HG03457 (cell line): ENCODE results near the gene WDR91.
"Not testable (repeated sequence)": the region's sequence is repeated elsewhere in the genome, so short reads cannot be mapped to it uniquely, and the experiment has no call there.

Experiments used
- ATAC-seq: cut with Tn5 transposase; IDR thresholded peaks from one replicate; pipeline ENCODE4 v1.9.1; 2021; ENCODE audit warnings: moderate number of reproducible peaks; ENCODE audit not compliant: unreplicated experiment

The WDR91 gene

DNA sequence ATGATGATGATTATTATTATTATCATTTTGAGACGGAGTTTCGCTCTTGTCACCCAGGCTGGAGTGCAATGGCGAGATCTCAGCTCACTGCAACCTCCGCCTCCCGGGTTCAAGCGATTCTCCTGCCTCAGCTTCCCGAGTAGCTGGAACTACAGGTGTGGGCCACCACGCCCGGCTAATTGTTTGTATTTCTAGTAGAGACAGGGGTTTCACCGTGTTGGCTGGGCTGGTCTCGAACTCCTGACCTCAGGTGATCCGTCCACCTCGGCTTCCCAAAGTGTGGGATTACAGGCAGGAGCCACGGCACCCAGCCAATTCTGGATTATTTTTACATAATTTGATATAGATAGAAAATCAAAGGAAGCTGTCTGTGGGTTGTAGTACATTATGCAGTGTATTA, 22.8 kb upstream of the WDR91 start:
- ATAC-seq, result not testable (repeated sequence)

DNA sequence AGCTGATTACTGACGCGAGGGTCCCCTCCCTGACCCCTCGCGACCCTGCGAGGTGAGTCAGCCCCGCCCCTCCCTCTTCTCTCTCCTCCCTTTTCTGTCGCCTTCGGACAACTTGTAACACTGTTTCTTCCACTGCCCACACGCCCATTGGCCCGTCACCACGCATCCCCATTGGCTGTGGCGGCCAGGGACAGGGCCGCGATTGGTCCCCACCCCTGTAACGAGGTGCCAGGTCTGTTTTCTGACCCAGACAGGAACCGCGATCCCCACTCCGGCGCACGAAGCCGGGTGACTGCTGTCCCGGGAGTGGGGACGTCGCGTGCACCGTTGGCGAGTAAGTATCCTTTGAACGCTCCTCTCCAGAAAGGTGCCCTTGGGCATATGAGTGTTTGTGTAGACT, 22.2 kb upstream of the WDR91 start, which contains the start of gene STRA8:
Gene STRA8, plus strand, starts transcription at position 269 of the 400 bp plus-strand sequence. CDS start 6,687 bp downstream, outside the sequence.
- no peak for ATAC-seq

DNA sequence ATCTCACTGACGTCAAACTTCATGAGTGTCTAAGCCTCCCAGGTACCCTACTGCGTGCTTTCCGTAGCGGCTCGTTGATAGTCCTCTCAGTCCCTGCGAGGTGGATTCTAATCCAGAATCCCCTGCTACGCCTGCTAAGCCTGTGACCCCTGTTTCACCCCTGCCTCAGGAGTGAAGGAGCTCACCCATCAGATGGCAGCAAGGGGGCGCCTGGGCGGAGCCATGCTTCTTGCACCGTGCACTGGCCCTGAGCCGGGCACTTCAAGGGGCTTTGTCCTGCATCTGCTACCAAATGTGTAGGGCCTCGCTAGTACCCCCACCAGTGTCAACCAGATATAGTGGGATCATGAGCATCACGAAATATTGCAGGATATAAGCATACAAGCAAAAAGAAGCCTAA, 21.4 kb upstream of the WDR91 start:
- no peak for ATAC-seq

DNA sequence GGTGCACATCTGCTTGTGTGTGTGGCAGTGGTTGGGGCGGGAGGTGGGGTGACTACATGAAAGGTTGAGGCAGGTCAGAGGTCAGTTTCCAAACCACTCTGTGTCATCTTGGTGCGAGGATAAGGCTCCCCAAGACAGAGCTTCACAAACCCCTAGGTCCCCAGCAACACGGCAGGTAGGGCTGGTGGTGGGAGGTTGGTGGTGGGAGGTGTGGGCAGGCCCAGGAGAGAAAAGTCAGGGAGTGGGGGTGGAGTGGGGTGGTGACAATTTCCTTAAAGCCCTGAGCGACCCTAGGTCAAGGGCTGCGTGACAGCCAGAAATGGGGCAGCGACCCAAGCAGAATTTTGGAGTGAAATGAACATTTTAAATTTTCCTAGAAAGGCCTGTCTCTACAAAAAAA, 20.8 kb upstream of the WDR91 start:
- no peak for ATAC-seq

DNA sequence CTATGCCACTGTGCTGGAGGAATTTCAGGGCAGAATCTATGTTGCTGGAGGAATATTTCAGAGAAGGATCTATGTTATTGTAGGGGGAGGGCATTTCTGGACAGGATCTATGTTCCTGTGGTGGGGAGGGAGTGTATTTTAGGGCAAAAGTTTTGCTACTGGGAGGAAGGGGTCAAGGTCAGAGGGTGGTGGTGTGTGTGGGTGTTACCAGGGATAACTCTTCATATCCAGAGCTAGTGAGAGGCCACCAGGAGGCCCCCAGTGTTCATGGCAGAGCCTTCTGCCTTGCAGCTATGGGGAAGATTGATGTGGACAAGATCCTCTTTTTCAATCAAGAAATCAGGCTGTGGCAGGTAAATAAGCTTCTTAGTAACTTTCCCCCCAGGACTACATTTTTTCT, 20.4 kb upstream of the WDR91 start:
- no peak for ATAC-seq

DNA sequence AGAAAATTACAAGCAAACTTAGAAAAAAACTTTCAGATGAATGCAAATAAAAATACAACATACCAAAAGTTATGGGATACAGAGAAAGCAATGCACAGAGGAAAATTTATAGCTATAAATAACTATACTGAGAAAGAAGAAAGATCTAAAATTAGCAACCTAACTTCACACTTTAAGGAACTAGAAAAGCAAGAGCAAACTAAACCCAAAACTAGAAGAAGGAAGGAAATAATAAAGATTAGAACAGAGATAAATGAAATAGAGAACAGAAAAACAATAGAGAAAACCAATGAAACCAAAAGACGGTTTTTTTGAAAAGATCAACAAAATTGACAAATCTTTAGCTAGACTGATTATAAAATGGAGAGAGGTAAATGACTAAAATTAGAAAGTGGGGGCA, 12.7 kb upstream of the WDR91 start:
- no peak for ATAC-seq

DNA sequence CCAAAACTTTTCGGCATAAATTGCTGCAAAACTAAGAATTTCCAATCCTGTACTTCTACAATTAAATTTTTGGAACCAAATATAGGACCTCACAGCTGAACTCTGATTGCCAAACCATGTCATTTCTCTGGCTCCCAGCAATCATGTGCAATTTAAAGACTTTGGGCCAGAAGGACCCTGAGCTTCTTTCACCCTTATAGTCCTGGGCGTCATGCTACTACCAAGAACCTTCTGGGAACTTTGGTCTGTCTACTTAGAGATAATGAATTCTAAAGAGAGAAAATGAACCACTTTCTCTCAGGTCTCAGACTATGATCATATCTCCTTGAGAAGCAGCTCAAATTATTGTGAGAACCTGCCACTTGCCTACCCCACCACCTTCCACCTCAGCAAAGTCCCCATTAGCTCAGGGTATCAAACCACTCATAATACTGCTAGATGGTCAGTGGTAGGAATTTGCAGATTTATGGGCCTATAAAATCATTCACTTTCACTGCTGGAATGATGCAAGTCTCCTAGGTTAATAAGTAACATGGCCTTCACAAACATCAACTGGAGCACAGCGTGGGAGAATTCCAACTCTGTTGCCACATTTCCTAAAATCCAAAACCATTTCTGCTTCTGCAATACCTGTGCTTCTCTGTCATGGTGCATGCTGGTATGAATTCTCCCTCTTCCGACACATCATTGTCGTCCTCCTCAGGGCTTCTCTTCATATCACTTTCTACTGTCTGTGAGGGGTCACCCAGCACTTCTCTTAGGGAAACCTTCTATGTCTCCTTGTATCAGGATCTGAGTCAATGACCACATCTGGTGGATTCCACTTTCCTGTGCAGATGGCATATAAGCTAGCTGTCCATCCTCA, 6.6 kb upstream of the WDR91 start:
- ATAC-seq, result no peak

DNA sequence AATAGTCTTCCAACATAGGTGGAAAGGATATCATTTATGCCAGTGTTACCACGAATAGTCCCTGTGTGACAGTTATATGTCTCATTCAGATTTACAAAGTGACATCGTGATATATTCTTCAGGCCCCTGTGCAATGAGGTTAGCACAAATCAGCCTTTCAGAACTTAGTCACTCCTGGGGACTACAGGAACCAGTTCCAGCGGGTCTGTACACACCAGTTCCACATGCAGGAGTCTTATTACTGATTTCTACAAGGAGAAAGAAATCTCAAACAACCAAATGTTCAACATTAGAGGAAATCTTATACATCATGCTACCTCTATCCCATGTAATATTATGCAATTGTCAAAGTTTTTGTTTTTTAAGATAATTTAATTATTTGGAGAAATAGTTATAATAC, 4.4 kb upstream of the WDR91 start:
- no peak for ATAC-seq

DNA sequence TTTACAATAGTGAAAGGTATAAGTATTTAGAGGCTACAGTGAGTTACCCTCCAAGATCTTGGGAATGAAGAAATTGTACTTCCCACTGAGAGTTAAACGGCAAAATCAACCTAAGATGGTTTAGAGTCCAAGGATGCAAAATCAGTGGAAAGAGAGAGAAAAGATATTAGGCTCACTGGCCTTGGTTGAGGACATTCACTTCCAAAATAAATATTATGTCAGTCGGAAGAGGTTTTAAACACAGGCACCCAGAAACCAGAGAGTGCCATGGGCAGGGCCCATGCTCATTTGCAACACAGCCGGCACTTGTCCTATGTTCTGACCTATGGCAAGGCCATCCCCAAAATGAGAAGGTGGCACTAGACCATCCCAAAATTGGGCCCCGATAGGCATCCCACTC, 3.9 kb upstream of the WDR91 start:
- no peak for ATAC-seq

DNA sequence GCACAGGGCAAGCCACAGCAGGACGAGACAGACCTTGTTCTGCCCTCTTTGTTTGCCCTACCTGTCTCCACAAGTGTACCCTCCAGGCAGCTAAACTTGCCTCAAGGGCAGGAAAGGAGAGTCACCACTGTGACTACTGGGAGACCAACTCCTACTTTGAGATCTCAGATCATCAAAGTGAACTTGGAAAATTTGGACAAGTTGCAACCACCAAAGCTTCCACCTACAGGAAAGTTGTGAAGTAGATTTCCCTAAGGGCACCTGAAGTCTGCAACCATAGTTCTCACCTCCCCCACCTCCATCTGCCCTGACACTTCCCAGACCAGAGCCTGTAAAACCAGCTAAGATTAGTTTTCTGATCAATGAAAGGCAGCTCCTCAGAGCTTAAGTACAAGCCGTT, 2.5 kb upstream of the WDR91 start:
- no peak for ATAC-seq

DNA sequence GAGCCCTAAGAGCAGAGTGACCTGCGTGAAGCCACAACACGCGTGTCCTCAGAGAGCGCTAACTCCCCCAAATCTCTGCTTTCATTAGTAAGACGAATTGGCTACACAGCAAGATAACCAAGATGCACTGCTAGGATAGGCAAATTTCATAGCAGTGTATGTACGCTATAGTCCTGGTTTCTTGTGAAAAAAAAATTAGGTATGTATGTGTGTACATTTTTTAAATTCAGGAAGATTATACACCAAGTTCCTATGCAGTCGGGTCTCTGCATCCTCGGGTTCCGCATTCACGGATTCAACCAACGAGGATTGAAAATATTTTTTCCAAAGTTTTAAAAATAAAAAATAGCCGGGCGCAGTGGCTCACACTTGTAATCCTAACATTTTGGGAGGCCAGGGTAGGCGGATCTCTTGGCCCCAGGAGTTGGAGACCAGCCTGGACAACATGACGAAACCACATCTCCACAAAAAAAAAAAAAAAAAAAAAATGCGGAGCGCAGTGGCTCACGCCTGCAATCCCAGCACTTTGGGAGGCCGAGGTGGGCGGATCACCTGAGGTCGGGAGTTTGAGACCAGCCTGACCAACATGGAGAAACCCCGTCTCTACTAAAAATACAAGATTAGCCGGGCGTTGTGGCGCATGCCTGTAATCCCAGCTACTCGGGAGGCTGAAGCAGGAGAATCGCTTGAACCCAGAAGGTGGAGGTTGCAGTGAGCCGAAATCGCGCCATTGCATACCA, 790 bp upstream of the WDR91 start:
- ATAC-seq, result not testable (repeated sequence)

DNA sequence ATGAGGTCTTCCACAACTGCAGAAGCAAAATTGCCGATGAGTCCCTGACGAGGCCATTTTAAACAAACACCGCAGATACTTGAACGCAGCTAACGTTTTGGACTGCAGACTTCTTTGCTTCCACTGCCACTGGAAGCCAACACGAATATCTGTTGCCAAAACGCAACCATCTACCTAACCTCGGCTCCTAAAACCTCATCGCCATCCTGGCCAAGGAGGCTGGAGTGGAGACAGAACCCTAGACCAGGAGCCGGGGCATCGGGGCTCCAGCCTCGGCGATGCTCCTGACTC, 493 bp downstream of the WDR91 start:
- no peak for ATAC-seq

DNA sequence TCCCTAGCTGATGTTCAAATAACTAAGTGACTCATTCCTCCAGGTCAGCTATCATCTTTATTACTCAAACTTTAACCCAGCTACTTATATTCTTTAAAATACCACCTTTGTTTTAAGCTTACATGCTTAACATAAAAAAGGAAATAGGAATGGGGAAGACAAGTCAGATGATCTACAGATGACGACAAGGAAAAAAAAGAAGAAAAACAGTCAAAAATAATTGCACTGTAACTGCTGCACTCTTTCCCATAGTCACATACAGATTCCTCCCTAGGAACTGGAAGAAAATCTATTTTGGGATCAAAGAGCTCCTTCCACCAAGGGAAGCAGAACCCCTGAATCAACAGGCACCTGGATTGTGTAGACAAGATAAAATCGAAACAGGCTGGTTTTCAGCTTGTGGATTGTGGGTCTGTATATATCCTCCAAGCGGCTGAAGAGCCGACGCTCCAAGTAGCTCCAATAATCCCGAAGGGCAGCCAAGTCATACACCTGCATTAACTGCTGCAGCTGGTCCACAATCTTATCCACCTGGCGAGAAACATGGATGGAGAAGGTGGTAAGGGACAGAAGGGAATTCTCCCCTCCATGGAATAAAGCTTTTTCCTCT, 2.0 kb downstream of the WDR91 start:
- no peak for ATAC-seq

DNA sequence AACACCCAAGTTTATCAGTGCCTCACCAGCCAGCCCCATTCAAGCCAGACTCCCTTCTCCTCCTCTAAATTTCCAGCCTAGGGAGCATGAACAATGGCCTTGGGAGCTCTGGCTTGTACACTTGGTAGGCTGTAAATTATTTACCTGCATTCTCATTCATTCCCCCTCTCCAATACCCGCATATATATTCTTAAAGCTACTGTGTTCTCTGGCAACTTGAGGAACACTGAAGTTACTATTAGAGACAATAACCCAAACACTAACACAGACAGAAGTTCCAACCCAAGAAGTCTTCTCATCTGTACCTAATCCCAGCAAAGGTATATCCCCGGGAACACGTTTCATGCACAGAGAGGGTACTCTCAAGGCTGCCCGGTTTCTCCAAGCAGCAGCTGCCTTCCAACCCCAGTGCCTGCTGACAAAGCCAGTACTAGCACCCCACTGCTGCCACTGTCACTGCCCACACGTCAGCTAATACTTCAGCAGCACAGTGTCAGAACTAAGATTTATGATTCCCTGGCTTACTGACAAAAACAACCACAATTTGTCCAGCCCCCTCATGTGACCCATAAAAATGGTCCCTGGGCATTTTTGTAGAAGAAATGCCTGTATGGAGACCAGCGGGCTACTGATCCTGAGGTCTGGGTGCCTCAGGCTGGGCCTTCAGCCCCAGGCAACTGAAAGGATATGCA, 3.1 kb downstream of the WDR91 start:
- no peak for ATAC-seq

DNA sequence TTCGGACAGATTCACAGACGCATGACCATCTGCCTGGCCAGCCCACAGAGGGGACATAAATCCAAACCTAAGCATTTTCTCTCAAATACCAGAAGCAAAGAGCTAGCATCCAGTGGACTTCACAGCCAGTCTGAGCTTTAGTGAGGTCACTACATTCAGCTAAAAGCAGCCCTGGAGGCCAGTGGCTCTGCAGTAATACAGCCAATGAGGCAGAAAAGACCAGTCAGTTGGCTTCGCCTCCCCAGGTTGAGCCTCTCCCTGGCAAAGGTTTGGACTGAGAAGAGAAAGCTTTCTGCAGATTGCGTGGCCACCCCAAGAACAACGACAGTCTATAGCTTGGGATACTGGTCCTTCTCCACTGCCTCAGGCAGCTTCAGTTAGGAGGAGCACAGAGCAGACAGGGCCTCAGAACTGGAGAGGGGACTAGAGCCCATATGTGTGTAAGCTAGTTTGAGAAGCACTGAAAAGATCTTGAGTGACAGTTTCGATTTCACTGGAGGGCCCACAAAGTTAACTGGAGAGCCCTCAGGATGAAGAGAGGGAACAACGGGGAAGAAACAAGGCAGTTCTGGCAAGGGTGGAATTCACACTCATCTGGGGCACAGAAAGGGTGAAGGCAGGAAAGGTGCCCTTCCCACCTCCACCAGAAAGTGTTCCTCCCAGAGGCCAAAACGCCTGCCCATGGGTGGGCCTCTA, 3.8 kb downstream of the WDR91 start:
- ATAC-seq, result no peak

DNA sequence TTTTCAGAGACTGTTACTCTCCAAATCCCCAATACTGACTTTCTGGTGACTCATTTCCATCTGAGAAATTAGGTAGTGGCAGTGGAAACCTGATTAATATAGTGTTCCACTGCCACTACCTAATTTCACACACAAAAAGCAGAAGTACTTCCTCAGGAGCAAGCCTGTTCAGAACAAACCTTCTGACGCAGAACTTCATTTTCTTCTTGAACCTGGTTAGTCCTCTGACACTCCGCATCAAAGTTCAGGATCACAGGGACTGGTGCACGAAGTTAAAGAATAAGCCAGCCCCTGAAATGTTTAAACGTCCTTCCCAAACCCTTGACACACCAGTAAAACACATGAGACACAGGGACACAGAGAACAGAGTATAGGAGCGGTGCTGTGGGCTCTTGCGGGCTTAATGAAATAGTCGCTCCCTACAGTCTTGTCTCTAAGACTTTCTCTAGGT, 4.4 kb downstream of the WDR91 start:
- peak; percentile 30 for ATAC-seq

DNA sequence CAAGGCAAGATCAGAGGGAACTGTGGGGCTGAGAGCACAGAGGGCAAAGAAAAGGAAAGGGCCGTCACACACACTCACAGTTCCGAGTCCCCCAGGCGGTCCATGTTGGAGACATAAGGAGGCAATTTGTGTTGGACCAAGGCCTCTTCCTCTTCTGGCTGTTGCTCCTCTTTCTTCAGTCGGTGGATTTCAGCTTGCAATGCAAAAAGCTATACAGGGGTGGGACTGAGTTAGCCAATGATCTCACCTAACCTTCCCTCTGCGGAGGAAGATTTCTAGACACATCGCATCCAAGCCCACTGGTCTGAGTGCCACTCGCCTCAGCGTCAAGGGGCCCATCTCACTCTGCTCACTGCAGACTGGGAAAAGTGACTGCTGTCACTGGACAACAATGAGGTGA, 5.5 kb downstream of the WDR91 start:
- ATAC-seq, result no peak

DNA sequence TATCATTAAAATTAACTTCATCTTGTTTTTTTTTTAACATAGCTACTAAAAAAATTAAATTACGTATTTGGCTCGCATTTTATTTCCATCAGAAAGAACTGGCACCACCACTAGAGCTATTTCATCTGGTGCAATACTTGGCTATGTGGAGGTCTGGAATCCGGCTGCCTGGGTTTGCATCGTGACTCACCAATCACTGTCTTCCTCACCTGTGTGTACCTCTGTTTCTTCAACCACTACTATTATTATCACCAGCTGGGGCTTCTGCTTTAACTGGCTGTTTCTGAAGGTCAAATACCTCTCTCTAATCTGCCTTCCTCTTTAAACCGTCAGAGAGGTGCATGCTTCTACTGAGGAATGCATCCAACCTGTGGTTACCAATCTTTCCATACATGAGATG, 6.5 kb downstream of the WDR91 start:
- ATAC-seq, result no peak

DNA sequence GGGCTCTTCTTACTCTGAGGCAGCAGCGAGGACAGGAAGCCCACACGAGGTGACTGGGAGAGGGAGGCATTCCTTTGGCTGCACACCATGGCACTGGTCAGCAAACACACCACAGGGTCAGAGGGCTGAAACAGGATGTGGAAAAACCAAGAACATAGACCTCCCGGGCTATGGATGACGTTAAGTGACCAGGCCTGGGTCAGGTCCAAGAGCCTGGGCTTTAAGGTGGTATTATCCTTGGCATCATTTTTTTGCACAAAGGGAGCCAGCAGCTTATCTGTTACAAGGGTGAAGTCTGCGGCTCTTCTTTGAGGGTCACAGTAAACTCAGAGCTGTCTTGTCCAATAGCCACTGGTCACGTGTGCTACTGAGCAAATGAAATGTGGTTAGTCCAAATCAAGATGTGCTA, 7.0 kb downstream of the WDR91 start:
- no peak for ATAC-seq

DNA sequence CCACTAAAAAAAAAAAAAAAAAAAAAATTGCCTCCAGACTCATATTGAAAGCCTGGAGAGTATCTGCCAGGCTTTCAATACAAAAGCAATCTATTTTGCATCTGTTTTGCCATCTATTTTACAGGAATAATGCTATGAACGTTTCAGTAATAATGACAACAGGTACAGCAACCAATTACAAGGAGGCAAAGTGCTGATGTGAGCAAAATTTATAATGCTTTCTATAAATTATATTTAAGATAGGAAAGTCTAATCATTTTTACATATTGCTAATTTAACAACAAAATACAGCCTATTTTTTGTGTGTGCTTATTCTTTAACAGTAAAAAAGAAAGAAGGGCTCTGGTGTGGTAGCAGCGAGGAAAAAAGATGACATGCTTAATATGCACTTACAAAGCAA, 10.0 kb downstream of the WDR91 start:
- ATAC-seq, result no peak

DNA sequence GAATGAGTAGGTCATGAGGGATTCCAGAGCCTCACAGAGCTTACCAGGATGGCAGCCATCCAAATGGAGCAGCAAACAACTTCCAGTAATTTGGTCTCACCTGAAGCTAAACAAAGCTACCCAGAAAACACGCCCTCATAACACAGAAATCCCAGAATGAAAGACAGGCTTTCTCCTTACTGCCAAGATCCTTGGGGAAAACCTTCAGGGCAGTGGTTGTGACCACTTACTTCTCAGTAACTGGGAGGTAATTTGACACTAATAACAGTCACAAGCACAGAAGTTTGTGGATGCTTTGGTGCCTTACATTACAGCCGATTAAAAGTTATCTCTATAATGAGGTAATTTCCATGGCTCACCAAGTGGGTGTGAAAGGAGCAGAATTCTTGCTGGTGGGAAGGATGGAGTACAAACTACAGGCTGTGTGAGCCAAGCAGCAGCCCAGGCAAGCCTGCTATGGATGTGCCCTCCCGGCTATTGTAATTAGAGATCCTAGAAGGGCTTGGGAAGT, 10.4 kb downstream of the WDR91 start:
- ATAC-seq, result no peak
